GM12878 (cell line): ENCODE results near the gene KIAA1671. TPM values are rescaled to one million over a fixed set of nuclear protein-coding genes. Genes with fewer than 3 reads are reported as not detected.

Experiments
- ATAC-seq: fragments of 200-7000 bp; cut with Tn5 transposase; 3 replicates; pipeline ENCODE4 v1.9.1; 2020; ENCODE audit warnings: mild to moderate bottlenecking, moderate library complexity
- BruUV-seq: library from RNA; stranded (reverse); fragments of 400-500 nt; replicated peaks from 2 replicates; lab custom pipeline; 2021; lab: Mats Ljungman, UMichigan
- CTCF ChIA-PET: fragments of 300-600 bp; sonication (Branson Sonifier 250); formaldehyde crosslinking; extraction: SDS; loops from one replicate; lab custom pipeline; 2021; ENCODE audit warnings: inconsistent platforms; lab: Yijun Ruan, JAX
- POLR2A ChIA-PET: fragments of 350-600 bp; formaldehyde crosslinking; extraction: SDS; loops from one replicate; lab custom pipeline; 2021; ENCODE audit warnings: inconsistent platforms; lab: Charles Lee
- RAD21 ChIA-PET: fragments of 300-600 bp; sonication (Branson Sonifier 250); formaldehyde crosslinking; loops from one replicate; lab custom pipeline; 2023; ENCODE audit warnings: antibody characterized with exemption; ENCODE audit not compliant: unreplicated experiment; lab: Charles Lee
- SMC1A ChIA-PET: fragments of 300-600 bp; sonication (Branson Sonifier 250); formaldehyde crosslinking; loops from one replicate; lab custom pipeline; 2023; ENCODE audit not compliant: unreplicated experiment, uncharacterized antibody; lab: Charles Lee
- DNase-seq: peaks from one replicate; pipeline ENCODE4 v3.0.0-alpha.2; 2011; ENCODE audit warnings: low read depth, low spot score
- FAIRE-seq: peaks from 3 replicates; lab custom pipeline; 2011; peaks lifted over from hg19 to GRCh38; lab: Jason Lieb, UNC
- H2AFZ ChIP-seq: 2 replicates; pipeline ENCODE4 v1.6.0; 2011; ENCODE audit warnings: low read depth, low read length, control low read depth; ENCODE audit not compliant: control insufficient read depth
- H3K27ac ChIP-seq: 2 replicates; pipeline ENCODE4 v1.5.1; 2011; ENCODE audit warnings: control low read depth; ENCODE audit not compliant: control insufficient read depth, insufficient read depth
- H3K27me3 ChIP-seq, 2 experiments: replicated peaks in 1 of 2; 2 replicates each; pipeline versions ENCODE4 v1.6.0 to v1.6.1; 2011; ENCODE audit warnings: low read length in 1 of 2; ENCODE audit not compliant: control insufficient read depth in 2 of 2, insufficient read depth in 2 of 2
- H3K36me3 ChIP-seq, 2 experiments: 2 replicates each; pipeline ENCODE4 v1.5.1; 2011; ENCODE audit warnings: low read length in 1 of 2; ENCODE audit not compliant: control insufficient read depth in 2 of 2, insufficient read depth in 2 of 2
- H3K4me1 ChIP-seq: 2 replicates; pipeline ENCODE4 v1.6.1; 2011; ENCODE audit warnings: mild to moderate bottlenecking, low read length, moderate library complexity, mixed read lengths; ENCODE audit not compliant: control insufficient read depth, insufficient read depth
- H3K4me2 ChIP-seq: 2 replicates; pipeline ENCODE4 v1.6.0; 2011; ENCODE audit warnings: control low read depth; ENCODE audit not compliant: control insufficient read depth, insufficient read depth
- H3K4me3 ChIP-seq: fragments of 200-600 bp; sonication (generic); 2 replicates; pipeline ENCODE4 v1.5.1; 2016
- H3K79me2 ChIP-seq: 2 replicates; pipeline ENCODE4 v1.6.0; 2011; ENCODE audit warnings: low read length; ENCODE audit not compliant: control insufficient read depth, insufficient read depth
- H3K9ac ChIP-seq: 2 replicates; pipeline ENCODE4 v1.8.0; 2011; ENCODE audit warnings: low read length, control low read depth, mixed read lengths; ENCODE audit not compliant: control insufficient read depth, insufficient read depth
- H3K9me3 ChIP-seq: replicated peaks from 3 replicates; pipeline ENCODE4 v1.5.1; 2011; ENCODE audit warnings: mild to moderate bottlenecking, low read length; ENCODE audit not compliant: control insufficient read depth, insufficient read depth
- H4K20me1 ChIP-seq: 2 replicates; pipeline ENCODE4 v1.6.0; 2011; ENCODE audit not compliant: control insufficient read depth, insufficient read depth
- CBFB ChIP-seq: IDR thresholded peaks from 2 replicates; pipeline ENCODE4 v1.6.1; 2016; ENCODE audit warnings: antibody characterized with exemption, low read depth
- CBX3 ChIP-seq: fragments of 200-600 bp; sonication (generic); IDR thresholded peaks from 2 replicates; pipeline ENCODE4 v1.6.1; 2016; ENCODE audit warnings: low read depth, borderline replicate concordance
- CEBPB ChIP-seq, 2 experiments: fragments of 150-350 bp in 1 of 2; IDR thresholded peaks; 2 replicates each; pipeline ENCODE4 v1.6.1; 2012 to 2014; ENCODE audit warnings: low read depth in 2 of 2, low read length in 2 of 2, borderline replicate concordance in 1 of 2, inconsistent platforms in 1 of 2
- ETV6 ChIP-seq, 2 experiments: fragments of 450-650 bp in 1 of 2; IDR thresholded peaks in 1 of 2; conservative IDR thresholded peaks in 1 of 2; 2 replicates each; pipeline ENCODE4 v1.6.1; 2014; ENCODE audit warnings: antibody characterized with exemption in 1 of 2, borderline replicate concordance in 1 of 2, low read depth in 1 of 2, mild to moderate bottlenecking in 1 of 2, moderate library complexity in 1 of 2
- GATAD2B ChIP-seq: fragments of 450-650 bp; conservative IDR thresholded peaks from 2 replicates; pipeline ENCODE4 v1.6.1; 2017; ENCODE audit warnings: low read depth, mild to moderate bottlenecking, moderate library complexity
- HCFC1 ChIP-seq: fragments of 150-350 bp; IDR thresholded peaks from 2 replicates; pipeline ENCODE4 v1.6.1; 2014; ENCODE audit warnings: low read length
- MYB ChIP-seq: fragments of 150-350 bp; IDR thresholded peaks from 2 replicates; pipeline ENCODE4 v1.6.1; 2014; ENCODE audit warnings: mild to moderate bottlenecking, low read depth, low read length, borderline replicate concordance
- PAX8 ChIP-seq: fragments of 450-650 bp; IDR thresholded peaks from 2 replicates; pipeline ENCODE4 v1.6.1; 2017; ENCODE audit warnings: mild to moderate bottlenecking, moderate library complexity
- ZNF592 ChIP-seq: fragments of 450-650 bp; IDR thresholded peaks from 2 replicates; pipeline ENCODE4 v1.6.1; 2017; ENCODE audit warnings: mild to moderate bottlenecking, moderate library complexity
- WGBS: methylation state at CpG from one replicate; pipeline ENCODE4 v1.1.6; 2016; ENCODE audit warnings: low lambda C conversion rate; ENCODE audit not compliant: insufficient replicate concordance, insufficient coverage; ENCODE audit errors: missing lambda C conversion rate; 5-methylcytosine and 5-hydroxymethylcytosine counted together
- in situ Hi-C: fragments of 300-500 bp; cut with MboI; formaldehyde crosslinking; loops from 9 replicates; pipeline ENCODE4 v1.14.3; 2018; ENCODE audit warnings: mixed read lengths
- intact Hi-C: fragments of 100-400 bp; cut with micrococcal nuclease; formaldehyde crosslinking; loops from one replicate; pipeline ENCODE4 v1.14.2; 2022; ENCODE audit not compliant: unreplicated experiment
- polyA plus RNA-seq, 11 experiments: library from polyadenylated mRNA; depleted of rRNA in 4 of 11; unstranded in 6 of 11; stranded (reverse) in 5 of 11; fragments of >200 nt; fragmentation: Nextera tagmentation in 4 of 11; fragmentation: Illumina TruSeq in 1 of 11; extraction: Ambion mirVana in 4 of 11; extraction: Trizol in 1 of 11; gene quantifications; 1 replicate in 1 of 11; 2 replicates in 10 of 11; pipeline versions ENCODE4 v1.2.1 to v1.2.3, GENCODE V29; 2011 to 2016; ENCODE audit warnings: inconsistent platforms in 2 of 11, missing spikeins in 2 of 11, low read depth in 1 of 11
- total RNA-seq, 4 experiments: library from RNA; depleted of rRNA in 3 of 4; stranded (reverse); fragments of >200 nt in 3 of 4; fragmentation: Illumina TruSeq in 1 of 4; extraction: Trizol in 1 of 4; gene quantifications; 2 replicates each; pipeline versions ENCODE4 v1.2.1 to v1.2.3, GENCODE V29; 2013 to 2021

KIAA1671 gene
- total and polyA plus RNA-seq, 10 of the 15 experiments (the other 5 are each of a cell fraction or from before 2014, with no cell fraction given) = 0.05 to 2.7 (median 0.33) TPM

- DNase-seq (no peak), ATAC-seq (no peak), FAIRE-seq (no peak)
- TF ChIP-seq CBX3 = no peak
- H3K9ac ChIP-seq = no peak overlapping the region
- no peaks in the 10 kb centered on the region for H3K36me3 ChIP-seq
- RAD21 ChIA-PET = no interaction called here
- no peak overlapping the region for H3K4me2 ChIP-seq
- BruUV-seq = no TSS peak
- H4K20me1 ChIP-seq = no peaks in the 10 kb centered on the region
- 10% methylated on average over 7 of the region's 7 CpGs for WGBS
- intact Hi-C loops (no loop called here), in situ Hi-C loops (no loop called here)
- no peak overlapping the region for H3K4me3 ChIP-seq
- H3K27me3 ChIP-seq = peaks cover 0 to 4% of the 10 kb centered on the region in 2 experiments; a peak in 2 of 4 replicates
- no peaks in the 10 kb centered on the region for H3K79me2 ChIP-seq
- POLR2A ChIA-PET = interaction anchor here (0.5 kb wide), 1 partner anchor 37 kb away, joined by 3 read pairs; no protein-coding TSS in a partner anchor
- H3K27ac ChIP-seq = no peak overlapping the region
- H3K4me1 ChIP-seq = no peaks in the 10 kb centered on the region
- CTCF ChIA-PET = interaction anchor here (0.7 to 10.9 kb wide), 3 partner anchors 35 to 88 kb away, joined by 3 to 160 read pairs (median 5); no protein-coding TSS in a partner anchor
- no peaks in the 10 kb centered on the region for H3K9me3 ChIP-seq
- no peak overlapping the region for H2AFZ ChIP-seq
- SMC1A ChIA-PET = interaction anchor here (1.4 kb wide), 1 partner anchor 87 kb away, joined by 4 read pairs; no protein-coding TSS in a partner anchor
These were observed 214.6 kb downstream of the KIAA1671 start for GRCh38 chr22:25167082-25167481.

- Histone ChIP-seq H3K27ac (no peak overlapping the region), H2AFZ (no peak overlapping the region), H3K36me3 (no peaks in the 10 kb centered on the region), H3K9me3 (no peaks in the 10 kb centered on the region), H3K4me2 (no peak overlapping the region), H3K9ac (no peak overlapping the region), H3K27me3 (peaks cover 0 to 4% of the 10 kb centered on the region in 2 experiments; a peak in 2 of 4 replicates), H3K79me2 (no peaks in the 10 kb centered on the region), H3K4me1 (no peaks in the 10 kb centered on the region), H4K20me1 (no peaks in the 10 kb centered on the region), H3K4me3 (no peak overlapping the region)
- 28% methylated on average over 14 of the region's 14 CpGs for WGBS
- ChIA-PET CTCF (interaction anchor here (10.9 kb wide), 1 partner anchor 89 kb away, joined by 160 read pairs; no protein-coding TSS in a partner anchor), SMC1A (interaction anchor here (1.6 kb wide), 1 partner anchor 87 kb away, joined by 4 read pairs; no protein-coding TSS in a partner anchor), RAD21 (no interaction called here), POLR2A (no interaction called here)
- in situ Hi-C loops = no loop called here
- ATAC-seq = no peak
- no TSS peak for BruUV-seq
- DNase-seq = no peak
- no peak for FAIRE-seq
- intact Hi-C loops = no loop called here
- TF ChIP-seq CEBPB (IDR thresholded peaks at IDR 0.05; ENCODE audit: borderline replicate concordance in 1 of 2, low read depth in 2 of 2, low read length in 2 of 2) (no peak), PAX8 (no peak), ETV6 (conservative IDR thresholded peaks at IDR 0.05 in 1 of 2, IDR thresholded peaks at IDR 0.05 in 1 of 2; ENCODE audit: borderline replicate concordance in 1 of 2, low read depth in 1 of 2) (no peak), GATAD2B (no peak), ZNF592 (no peak), CBFB (no peak), MYB (no peak), HCFC1 (no peak)
These were observed 215.5 kb downstream of the KIAA1671 start for GRCh38 chr22:25167834-25168601.
